K562 (cell line): ENCODE results near the gene LIN28A. TPM values are rescaled to one million over a fixed set of nuclear protein-coding genes. Genes with fewer than 3 reads are reported as not detected.
A peak's percentile ranks its signal among the peaks of the same experiment; 100 is the strongest.

Source experiments
- CBX1 ChIP-seq: sonication (generic); IDR thresholded peaks from 2 replicates; pipeline ENCODE4 v1.6.1; 2016; ENCODE audit warnings: antibody characterized with exemption, low read depth, mild to moderate bottlenecking
- CREB1 ChIP-seq, 2 experiments: sonication (generic) in 1 of 2; formaldehyde crosslinking in 1 of 2; IDR thresholded peaks; 2 replicates each; pipeline versions ENCODE4 v1.6.1 to v1.8.0; 2012 to 2022; ENCODE audit warnings: inconsistent platforms in 1 of 2, mild to moderate bottlenecking in 1 of 2, missing genetic modification reagents in 1 of 2, moderate library complexity in 1 of 2
- CSDE1 ChIP-seq, 2 experiments: fragments of 450-650 bp; IDR thresholded peaks; 2 replicates each; pipeline ENCODE4 v1.6.1; 2016; ENCODE audit warnings: mild to moderate bottlenecking in 1 of 2
- DEAF1 ChIP-seq: fragments of 450-650 bp; formaldehyde crosslinking; IDR thresholded peaks from 2 replicates; pipeline ENCODE4 v1.4.0; 2020; ENCODE audit warnings: mild to moderate bottlenecking, moderate library complexity
- GABPA ChIP-seq: fragments of 200-800 bp; sonication (Bioruptor generic); conservative IDR thresholded peaks from 2 replicates; pipeline ENCODE4 v1.6.1; 2016; ENCODE audit warnings: low read depth, missing genetic modification characterization, missing compliant biosample characterization
- GABPB2 ChIP-seq: fragments of 250-450 bp; sonication (Bioruptor Pico); conservative IDR thresholded peaks from 2 replicates; pipeline ENCODE4 v1.5.1; 2021; ENCODE audit warnings: mild to moderate bottlenecking
- HINFP ChIP-seq: fragments of 450-650 bp; conservative IDR thresholded peaks from 2 replicates; pipeline ENCODE4 v1.6.1; 2016; ENCODE audit warnings: missing genetic modification characterization, low read depth, mild to moderate bottlenecking, control low read depth, missing compliant biosample characterization
- MAFF ChIP-seq: IDR thresholded peaks from 2 replicates; pipeline ENCODE4 v1.6.1; 2012; ENCODE audit warnings: low read length, improper control_type of control experiment
- NCOA1 ChIP-seq: fragments of 450-650 bp; IDR thresholded peaks from 2 replicates; pipeline ENCODE4 v1.6.1; 2016; ENCODE audit warnings: low read depth
- NEUROD1 ChIP-seq: fragments of 150-350 bp; IDR thresholded peaks from 2 replicates; pipeline ENCODE4 v1.6.1; 2014; ENCODE audit warnings: borderline replicate concordance, low read length, low read depth; ENCODE audit not compliant: partially characterized antibody
- POLR2AphosphoS2 ChIP-seq: IDR thresholded peaks from 2 replicates; pipeline ENCODE4 v1.6.1; 2012; ENCODE audit warnings: low read length, improper control_type of control experiment
- RNF2 ChIP-seq: sonication (generic); IDR thresholded peaks from 2 replicates; pipeline ENCODE4 v1.6.1; 2016
- SFPQ ChIP-seq: fragments of 200-400 bp; formaldehyde crosslinking; IDR thresholded peaks from 2 replicates; pipeline ENCODE4 v1.6.1; 2017; ENCODE audit warnings: mild to moderate bottlenecking, low read depth, low read length, moderate library complexity
- SMAD2 ChIP-seq: fragments of 150-350 bp; IDR thresholded peaks from 2 replicates; pipeline ENCODE4 v1.6.1; 2014; ENCODE audit warnings: low read depth, mild to moderate bottlenecking, low read length
- SPI1 ChIP-seq: IDR thresholded peaks from 2 replicates; pipeline ENCODE4 v1.6.1; 2011; ENCODE audit warnings: low read depth, low read length, control low read depth, borderline replicate concordance
- TEAD4 ChIP-seq, 2 experiments: sonication (generic) in 1 of 2; formaldehyde crosslinking in 1 of 2; IDR thresholded peaks; 2 replicates each; pipeline versions ENCODE4 v1.6.1 to v1.8.0; 2012 to 2022; ENCODE audit warnings: borderline replicate concordance in 1 of 2, inconsistent platforms in 1 of 2, low read length in 1 of 2, mild to moderate bottlenecking in 1 of 2, missing genetic modification reagents in 1 of 2
- TOE1 ChIP-seq, 2 experiments: fragments of 450-650 bp in 1 of 2; sonication (generic) in 1 of 2; formaldehyde crosslinking in 1 of 2; IDR thresholded peaks; 2 replicates each; pipeline versions ENCODE4 v1.7.1 to v1.8.0; 2016 to 2022; ENCODE audit warnings: borderline replicate concordance in 2 of 2, mild to moderate bottlenecking in 2 of 2, antibody characterized with exemption in 1 of 2, inconsistent platforms in 1 of 2, low read depth in 1 of 2, missing genetic modification reagents in 1 of 2, moderate library complexity in 1 of 2
- ZFPM2 ChIP-seq: fragments of 250-450 bp; sonication (Bioruptor Pico); IDR thresholded peaks from 2 replicates; pipeline ENCODE4 v1.5.1; 2022; ENCODE audit warnings: mild to moderate bottlenecking
- ZNF124 ChIP-seq: sonication (generic); formaldehyde crosslinking; IDR thresholded peaks from 2 replicates; pipeline ENCODE4 v1.8.1; 2022; ENCODE audit warnings: missing genetic modification reagents
- ZNF134 ChIP-seq: fragments of 250-450 bp; sonication (Bioruptor Pico); conservative IDR thresholded peaks from 2 replicates; pipeline ENCODE4 v1.4.0; 2020
- ZNF224 ChIP-seq: sonication (generic); formaldehyde crosslinking; IDR thresholded peaks from 2 replicates; pipeline ENCODE4 v1.8.0; 2022; ENCODE audit warnings: mild to moderate bottlenecking, missing genetic modification reagents
- ZNF431 ChIP-seq: sonication (generic); formaldehyde crosslinking; IDR thresholded peaks from 2 replicates; pipeline ENCODE4 v1.8.0; 2022; ENCODE audit warnings: mild to moderate bottlenecking, missing genetic modification reagents
- ZNF668 ChIP-seq: fragments of 250-450 bp; sonication (Bioruptor Pico); IDR thresholded peaks from 2 replicates; pipeline ENCODE4 v1.8.0; 2022; ENCODE audit warnings: mild to moderate bottlenecking, inconsistent platforms
- ZNF696 ChIP-seq: fragments of 250-450 bp; sonication (Bioruptor Pico); conservative IDR thresholded peaks from 2 replicates; pipeline ENCODE4 v1.4.0; 2020; ENCODE audit warnings: mild to moderate bottlenecking, moderate library complexity
- ZNF764 ChIP-seq: fragments of 250-450 bp; sonication (Bioruptor Pico); IDR thresholded peaks from 2 replicates; pipeline ENCODE4 v1.4.0; 2020; ENCODE audit warnings: low read depth, mild to moderate bottlenecking, moderate library complexity
- polyA plus RNA-seq, 8 experiments: library from polyadenylated mRNA; depleted of rRNA in 4 of 8; stranded (reverse) in 5 of 8; unstranded in 3 of 8; fragments of >200 nt; fragmentation: Nextera tagmentation in 2 of 8; fragmentation: Illumina TruSeq in 1 of 8; extraction: Ambion mirVana in 2 of 8; extraction: Trizol in 1 of 8; gene quantifications; 2 replicates each; pipeline versions ENCODE4 v1.2.1 to v1.2.3, GENCODE V29; 2011 to 2014; ENCODE audit warnings: inconsistent platforms in 1 of 8, missing spikeins in 1 of 8
- total RNA-seq, 7 experiments: library from RNA; depleted of rRNA in 6 of 7; stranded (reverse); fragments of >200 nt in 6 of 7; fragmentation: Illumina TruSeq in 2 of 7; extraction: Trizol in 2 of 7; gene quantifications; 2 replicates each; pipeline versions ENCODE4 v1.2.1 to v1.2.3, GENCODE V29; 2011 to 2021; ENCODE audit warnings: low replicate concordance in 1 of 7

Gene LIN28A
- total and polyA plus RNA-seq, 9 of the 15 experiments (the other 6 are each of a cell fraction or from before 2014, with no cell fraction given) = 0.80 to 5.4 (median 3.9) TPM

GRCh38 chr1:26408604-26409003 lies 2.0 kb upstream of the LIN28A start (continued):
- no peak for TF ChIP-seq POLR2AphosphoS2
- TF ChIP-seq CBX1 = no peak
- TF ChIP-seq ZNF668 (CRISPR knock-in tag) = peak; percentile 90; the same call in 1 of the 2 replicates
- TF ChIP-seq NEUROD1 = no peak
- no peak for TF ChIP-seq TOE1 (IDR thresholded peaks at IDR 0.05; ENCODE audit: borderline replicate concordance)
- TF ChIP-seq TOE1 (CRISPR knock-in tag; IDR thresholded peaks at IDR 0.05; ENCODE audit: borderline replicate concordance, low read depth) = peak; percentile 100
- TF ChIP-seq CREB1 (IDR thresholded peaks at IDR 0.05) = no peak
- TF ChIP-seq CREB1 (CRISPR knock-in tag; IDR thresholded peaks at IDR 0.05) = peak; percentile 91
- TF ChIP-seq ZNF224 (CRISPR knock-in tag) = peak; percentile 99
- no peak for TF ChIP-seq ZNF764 (CRISPR knock-in tag)
- TF ChIP-seq GABPA (tag) = peak; percentile 40; the same call in 1 of the 2 replicates
- no peak for TF ChIP-seq SMAD2
- no peak for TF ChIP-seq SFPQ
- TF ChIP-seq CSDE1 (IDR thresholded peaks at IDR 0.05) = no peak
- TF ChIP-seq ZNF134 (CRISPR knock-in tag) = peak; percentile 66
- TF ChIP-seq DEAF1 (CRISPR knock-in tag) = 0 out of 2 replicates have a peak, but pooled peaks have one; percentile 5
- no peak for TF ChIP-seq SPI1
- no peak for TF ChIP-seq MAFF
- TF ChIP-seq NCOA1 = peak; percentile 100
- peak; percentile 80 for TF ChIP-seq HINFP
- no peak for TF ChIP-seq RNF2
- TF ChIP-seq GABPB2 = no peak
- no peak for TF ChIP-seq ZFPM2 (CRISPR knock-in tag)
- peak; percentile 95 for TF ChIP-seq ZNF431
- TF ChIP-seq ZNF696 = no peak
- peak; percentile 76 for TF ChIP-seq TEAD4 (IDR thresholded peaks at IDR 0.05; ENCODE audit: low read length)
- TF ChIP-seq TEAD4 (CRISPR knock-in tag; IDR thresholded peaks at IDR 0.05; ENCODE audit: borderline replicate concordance) = peak; percentile 99
- TF ChIP-seq ZNF124 = peak; percentile 96
